Choroid plexus epithelial cell (primary cell): ENCODE results near the gene RPTOR.
"Not testable (repeated sequence)": the region's sequence is repeated elsewhere in the genome, so short reads cannot be mapped to it uniquely, and the experiment has no call there.

Experiments
- DNase-seq: peaks from one replicate; pipeline ENCODE4 v3.0.0-alpha.2; 2010; ENCODE audit warnings: low read depth
- H3K4me3 ChIP-seq: 2 replicates; pipeline ENCODE4 v1.5.1; 2011; ENCODE audit warnings: low read depth, mild to moderate bottlenecking, control low read depth, low read length, moderate library complexity
- CTCF ChIP-seq: conservative IDR thresholded peaks from 2 replicates; pipeline ENCODE4 v1.5.1; 2011; ENCODE audit warnings: low read depth, mild to moderate bottlenecking, control low read depth, inconsistent platforms, low read length, moderate library complexity

RPTOR gene

DNA sequence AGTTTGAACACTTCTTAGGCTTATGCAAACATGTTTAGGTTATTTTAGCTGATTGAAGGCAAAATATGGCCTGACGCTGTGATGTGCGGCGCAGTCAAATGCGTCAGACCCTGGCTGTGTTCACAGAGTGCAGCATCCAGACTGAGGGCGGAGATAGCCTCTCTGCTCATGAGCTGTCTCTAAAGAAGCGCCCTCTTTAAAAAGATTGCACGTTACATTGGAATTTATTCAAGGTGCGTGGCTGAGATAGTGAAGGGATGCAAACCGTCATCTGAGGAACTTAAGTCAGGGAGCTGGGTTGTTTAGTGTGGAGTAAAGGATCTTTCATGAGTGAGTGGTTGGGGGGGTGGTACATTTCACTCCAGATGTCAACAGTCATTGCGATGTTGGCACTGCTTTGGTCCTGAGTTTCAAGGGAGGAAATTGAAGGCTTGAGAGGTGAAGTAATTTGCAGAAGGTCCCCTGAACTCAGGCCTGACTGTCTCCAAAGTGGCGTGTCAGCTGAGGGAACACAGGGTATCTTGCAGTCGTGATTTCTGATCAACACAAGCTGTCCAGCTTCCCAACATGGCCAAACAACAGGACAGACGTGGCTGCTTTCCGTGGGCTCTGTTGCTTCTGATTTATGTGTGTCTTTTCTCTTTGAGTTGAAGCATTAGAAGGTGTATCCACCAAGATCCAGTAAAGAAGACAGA lies 33.4 kb downstream of the RPTOR start:
- no peak for TF ChIP-seq CTCF

GRCh38 chr17:80578668-80579388 lies 34.2 kb downstream of the RPTOR start:
- not testable (repeated sequence) for DNase-seq, H3K4me3 ChIP-seq

More for the DNA sequence above, 33.4 kb downstream of the RPTOR start:
- DNase-seq = no peak
- H3K4me3 ChIP-seq = no peak overlapping the region

GRCh38 chr17:80582165-80582564 lies 37.5 kb downstream of the RPTOR start:
- TF ChIP-seq CTCF = no peak
- H3K4me3 ChIP-seq = no peak overlapping the region
- no peak for DNase-seq

GRCh38 chr17:80584176-80584905 lies 39.7 kb downstream of the RPTOR start:
- H3K4me3 ChIP-seq = no peak overlapping the region
- DNase-seq = peak; percentile 71
- peak; percentile 13 for TF ChIP-seq CTCF

DNA sequence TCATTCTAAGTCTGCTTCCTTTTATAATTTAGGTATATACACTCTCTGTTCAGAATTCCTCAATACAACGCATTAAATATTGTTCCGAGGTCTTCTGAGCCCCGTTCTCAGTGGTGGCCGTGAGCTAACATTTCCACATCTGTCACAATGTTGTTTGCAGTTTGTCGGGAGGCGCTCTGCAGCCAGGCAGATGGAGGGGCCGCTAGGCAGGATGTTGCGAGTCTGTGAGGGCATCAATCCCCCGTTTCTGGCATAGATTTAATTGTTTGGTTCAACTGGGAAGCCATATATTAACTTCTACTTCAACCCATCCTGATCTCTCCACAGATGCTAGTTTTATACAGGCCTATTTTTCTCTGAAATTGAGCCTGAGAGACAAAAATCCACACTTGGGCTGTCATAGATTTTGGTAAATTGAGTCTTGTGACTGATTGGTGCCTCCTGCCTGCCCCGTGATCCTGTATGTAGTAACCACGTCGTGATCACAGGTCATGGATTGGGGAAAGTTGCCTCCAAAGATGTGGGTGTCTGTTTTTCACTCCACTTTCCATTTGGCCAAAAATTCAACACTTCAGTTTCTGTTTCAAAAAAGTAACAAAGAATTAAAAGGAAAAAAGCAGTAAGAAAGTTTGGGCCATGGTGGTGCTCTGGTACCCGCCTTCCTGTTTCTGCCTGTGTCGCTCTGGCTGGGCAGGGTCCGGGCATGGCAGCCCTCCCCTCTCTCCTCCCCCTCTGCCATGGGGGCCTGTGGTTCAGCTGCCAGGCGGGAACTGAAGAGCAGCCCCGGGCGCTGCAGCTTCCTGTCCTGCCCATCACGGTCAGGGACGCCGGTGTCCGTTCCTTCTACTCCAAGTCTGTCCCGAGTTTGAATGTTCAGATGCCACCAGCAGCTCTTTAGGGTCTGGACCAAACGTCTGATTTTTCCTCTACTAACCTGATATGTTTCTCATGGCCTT lies 41.5 kb downstream of the RPTOR start:
- no peak for TF ChIP-seq CTCF
- H3K4me3 ChIP-seq = peak overlapping the region; percentile 42
- DNase-seq = no peak

DNA sequence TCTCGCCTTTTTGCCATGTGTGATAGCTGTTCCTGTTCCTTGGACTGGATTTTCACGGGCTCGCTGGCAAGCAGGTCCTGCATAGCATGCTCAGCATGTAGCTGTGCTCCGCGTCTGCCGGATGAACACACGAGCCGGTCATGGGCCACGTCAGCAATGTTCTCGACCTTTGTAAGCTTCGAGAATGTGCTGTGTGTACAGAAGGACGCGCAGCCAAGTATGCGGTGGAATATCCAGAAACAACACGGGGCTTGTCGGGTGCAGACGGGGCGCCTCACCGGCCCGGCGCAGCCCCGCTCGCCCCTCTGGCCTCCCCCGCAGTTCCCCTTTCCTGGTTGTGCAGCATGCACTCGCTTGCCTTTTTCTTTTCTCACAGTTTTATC lies 42.2 kb downstream of the RPTOR start:
- TF ChIP-seq CTCF = no peak
- peak; percentile 99 for DNase-seq
- peak overlapping the region; percentile 42 for H3K4me3 ChIP-seq
